KMS-11 (cell line): ENCODE results near the gene DHCR7.

Source experiments
- H2AFZ ChIP-seq: fragments of 200-600 bp; sonication (generic); 2 replicates; pipeline ENCODE4 v1.6.1; 2016; ENCODE audit warnings: antibody characterized with exemption, mixed run types, low read depth
- H3K27ac ChIP-seq: fragments of 200-600 bp; sonication (generic); 2 replicates; pipeline ENCODE4 v1.6.1; 2016; ENCODE audit warnings: mild to moderate bottlenecking, mixed run types
- H3K27me3 ChIP-seq: fragments of 200-600 bp; sonication (generic); 2 replicates; pipeline ENCODE4 v1.6.1; 2017; ENCODE audit warnings: mild to moderate bottlenecking, low read depth, mixed run types, moderate library complexity; ENCODE audit not compliant: insufficient read depth
- H3K36me3 ChIP-seq: fragments of 200-600 bp; sonication (generic); 2 replicates; pipeline ENCODE4 v1.6.1; 2017; ENCODE audit warnings: mild to moderate bottlenecking, mixed run types; ENCODE audit not compliant: insufficient read depth
- H3K4me1 ChIP-seq: fragments of 200-600 bp; sonication (generic); 2 replicates; pipeline ENCODE4 v1.6.1; 2016; ENCODE audit warnings: mild to moderate bottlenecking, low read depth, mixed run types; ENCODE audit not compliant: poor library complexity, severe bottlenecking
- H3K4me2 ChIP-seq: fragments of 200-600 bp; sonication (generic); 2 replicates; pipeline ENCODE4 v1.7.0; 2016; ENCODE audit warnings: mild to moderate bottlenecking, mixed run types
- H3K4me3 ChIP-seq: fragments of 200-600 bp; sonication (generic); IDR thresholded peaks from 2 replicates; pipeline ENCODE4 v1.6.1; 2017; ENCODE audit warnings: low read depth, low read length, mixed read lengths; ENCODE audit not compliant: insufficient read depth
- H3K79me2 ChIP-seq: fragments of 200-600 bp; sonication (generic); 2 replicates; pipeline ENCODE4 v1.6.1; 2016; ENCODE audit warnings: low read depth, mixed run types; ENCODE audit not compliant: insufficient read depth
- H3K9ac ChIP-seq: fragments of 200-600 bp; sonication (generic); 2 replicates; pipeline ENCODE4 v1.6.1; 2016; ENCODE audit warnings: mild to moderate bottlenecking, mixed run types
- H4K20me1 ChIP-seq: fragments of 200-600 bp; sonication (generic); 2 replicates; pipeline ENCODE4 v1.6.1; 2016; ENCODE audit warnings: mild to moderate bottlenecking, mixed run types; ENCODE audit not compliant: insufficient read depth
- TF ChIP-seq, protein P1 (sequence below): fragments of 200-600 bp; sonication (generic); conservative IDR thresholded peaks from 2 replicates; pipeline ENCODE4 v1.6.1; 2017; ENCODE audit warnings: low read depth, mild to moderate bottlenecking, antibody characterized with exemption, low read length, moderate library complexity, mixed read lengths

Gene DHCR7

DNA sequence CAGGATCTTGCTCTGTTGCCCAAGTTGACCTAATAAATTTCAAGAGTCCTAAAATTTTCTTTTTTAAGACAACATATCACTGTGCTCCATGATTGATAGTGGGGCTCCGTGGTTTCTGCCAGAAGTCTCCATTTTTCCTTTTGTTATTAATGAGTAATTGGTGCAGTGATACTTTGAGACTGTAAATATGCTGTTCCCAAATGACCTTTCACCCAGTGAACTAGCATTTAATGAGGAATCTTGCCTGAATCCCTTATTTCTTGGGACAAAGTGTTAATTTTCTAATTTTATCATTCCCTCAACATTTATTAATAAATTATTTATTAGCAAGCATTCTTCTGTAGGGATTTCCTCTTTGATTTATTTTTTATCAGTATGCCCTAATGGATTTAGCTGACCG, 2.3 kb upstream of the DHCR7 start:
- H4K20me1 ChIP-seq: no peaks in the 10 kb centered on the region
- H2AFZ ChIP-seq: no peak overlapping the region
- H3K4me2 ChIP-seq: no peak overlapping the region
- peaks cover 21% of the 10 kb centered on the region; the same call in 1 of the 2 replicates for H3K79me2 ChIP-seq
- TF ChIP-seq, protein P1, sequence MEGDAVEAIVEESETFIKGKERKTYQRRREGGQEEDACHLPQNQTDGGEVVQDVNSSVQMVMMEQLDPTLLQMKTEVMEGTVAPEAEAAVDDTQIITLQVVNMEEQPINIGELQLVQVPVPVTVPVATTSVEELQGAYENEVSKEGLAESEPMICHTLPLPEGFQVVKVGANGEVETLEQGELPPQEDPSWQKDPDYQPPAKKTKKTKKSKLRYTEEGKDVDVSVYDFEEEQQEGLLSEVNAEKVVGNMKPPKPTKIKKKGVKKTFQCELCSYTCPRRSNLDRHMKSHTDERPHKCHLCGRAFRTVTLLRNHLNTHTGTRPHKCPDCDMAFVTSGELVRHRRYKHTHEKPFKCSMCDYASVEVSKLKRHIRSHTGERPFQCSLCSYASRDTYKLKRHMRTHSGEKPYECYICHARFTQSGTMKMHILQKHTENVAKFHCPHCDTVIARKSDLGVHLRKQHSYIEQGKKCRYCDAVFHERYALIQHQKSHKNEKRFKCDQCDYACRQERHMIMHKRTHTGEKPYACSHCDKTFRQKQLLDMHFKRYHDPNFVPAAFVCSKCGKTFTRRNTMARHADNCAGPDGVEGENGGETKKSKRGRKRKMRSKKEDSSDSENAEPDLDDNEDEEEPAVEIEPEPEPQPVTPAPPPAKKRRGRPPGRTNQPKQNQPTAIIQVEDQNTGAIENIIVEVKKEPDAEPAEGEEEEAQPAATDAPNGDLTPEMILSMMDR: no peak
- H3K27me3 ChIP-seq: no peaks in the 10 kb centered on the region
- H3K9ac ChIP-seq: no peak overlapping the region
- H3K4me3 ChIP-seq: no peak overlapping the region
- H3K27ac ChIP-seq: no peak overlapping the region
- no peaks in the 10 kb centered on the region for H3K36me3 ChIP-seq
- peaks cover 15% of the 10 kb centered on the region for H3K4me1 ChIP-seq

DNA sequence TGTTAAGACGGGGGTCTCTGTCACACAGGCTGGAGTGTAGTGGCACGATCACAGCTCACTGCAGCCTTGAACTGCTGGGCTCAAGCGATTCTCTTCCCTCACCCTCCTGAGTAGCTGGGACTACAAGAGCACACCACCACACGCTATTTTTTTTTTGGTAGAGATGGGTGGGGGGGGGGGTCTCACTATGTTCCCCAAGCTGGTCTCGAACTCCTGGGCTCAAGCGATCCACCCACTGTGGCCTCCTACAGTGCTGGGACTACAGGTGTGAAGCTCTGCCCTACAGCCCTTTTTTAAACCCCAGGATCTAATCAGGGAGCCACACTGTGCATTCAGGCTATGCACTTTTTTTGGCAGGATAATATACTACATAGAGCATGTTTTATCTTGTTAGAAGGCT, 1.4 kb upstream of the DHCR7 start:
- peaks cover 19% of the 10 kb centered on the region; the same call in 1 of the 2 replicates for H3K79me2 ChIP-seq
- H3K4me1 ChIP-seq: peaks cover 15% of the 10 kb centered on the region
- H2AFZ ChIP-seq: peak overlapping the region; percentile 84; the same call in 1 of the 2 replicates

DNA sequence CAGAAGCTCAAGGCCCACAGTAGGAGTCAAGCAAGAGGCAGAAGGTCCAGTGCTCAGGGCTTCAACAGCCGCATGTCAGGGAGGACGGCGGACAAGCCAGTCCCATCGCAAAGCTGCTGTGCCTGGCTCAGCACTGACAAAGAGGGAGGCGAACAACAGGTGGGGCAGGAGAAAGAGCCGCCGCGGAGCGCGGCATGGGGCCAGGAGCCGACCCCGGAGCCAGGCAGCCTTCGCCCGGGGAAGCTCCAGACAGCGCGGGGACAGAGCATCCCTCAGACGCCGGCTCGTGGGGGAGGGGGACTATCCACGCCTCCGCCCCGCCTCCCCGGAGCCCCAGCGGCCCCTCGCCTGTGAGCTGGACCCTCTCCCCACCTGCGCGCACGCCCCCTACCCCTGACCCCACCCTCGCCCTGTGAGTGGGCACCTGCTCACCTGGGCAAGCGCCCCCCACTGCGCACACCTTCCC, 369 bp downstream of the DHCR7 start:
- Histone ChIP-seq H3K36me3 (no peaks in the 10 kb centered on the region; the same call in 1 of the 2 replicates), H3K4me3 (no peak overlapping the region), H3K27ac (no peak overlapping the region), H3K79me2 (peaks cover 6% of the 10 kb centered on the region; the same call in 1 of the 2 replicates), H3K9ac (peak overlapping the region; percentile 86; the same call in 1 of the 2 replicates), H3K4me1 (peaks cover 15% of the 10 kb centered on the region), H2AFZ (peak overlapping the region; percentile 84), H3K27me3 (no peaks in the 10 kb centered on the region), H4K20me1 (no peaks in the 10 kb centered on the region), H3K4me2 (peak overlapping the region; percentile 91)
- TF ChIP-seq, protein P1: no peak

More for the DNA sequence above, 1.4 kb upstream of the DHCR7 start:
- Histone ChIP-seq H4K20me1 (no peaks in the 10 kb centered on the region), H3K36me3 (no peaks in the 10 kb centered on the region; the same call in 1 of the 2 replicates), H3K27me3 (no peaks in the 10 kb centered on the region), H3K9ac (no peak overlapping the region), H3K27ac (no peak overlapping the region), H3K4me2 (peak overlapping the region; percentile 89), H3K4me3 (no peak overlapping the region)
- TF ChIP-seq, protein P1: no peak

DNA sequence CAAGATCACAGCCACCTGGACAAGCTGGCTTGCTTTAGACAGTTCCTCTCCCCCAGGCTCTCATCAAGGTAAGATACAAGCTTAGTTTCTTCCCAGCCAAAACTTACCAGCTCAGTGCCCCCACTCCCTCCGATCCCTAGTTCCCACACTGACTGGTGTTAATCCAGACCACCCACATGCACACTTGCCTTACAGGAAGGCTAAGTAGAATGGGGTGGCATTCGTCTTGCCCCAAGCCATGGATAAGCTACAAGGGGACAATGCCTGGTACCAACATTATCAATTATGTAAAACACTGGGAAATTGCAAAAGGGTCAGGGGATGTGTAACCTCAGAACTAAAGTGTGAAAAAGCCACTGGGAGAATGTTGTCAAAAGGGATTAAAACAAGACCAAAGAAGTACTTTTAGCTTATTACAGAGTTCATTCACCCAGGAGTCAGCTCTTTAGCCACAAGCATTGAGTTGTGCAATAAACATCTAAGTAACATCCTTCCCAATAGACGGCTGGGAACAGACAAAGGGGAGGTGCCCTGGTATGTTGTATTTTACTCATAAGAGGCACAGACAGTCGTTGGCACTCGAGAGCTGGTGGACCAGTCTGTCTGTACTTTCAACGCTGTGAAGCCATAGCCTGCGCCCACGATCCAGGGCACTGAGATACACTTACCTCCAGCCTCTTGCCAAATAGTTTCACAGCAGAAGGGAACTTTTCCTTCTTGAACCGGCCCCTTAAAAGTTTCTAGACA, 1.1 kb downstream of the DHCR7 start:
- H3K27me3 ChIP-seq: no peaks in the 10 kb centered on the region
- peak overlapping the region; percentile 84; the same call in 1 of the 2 replicates for H2AFZ ChIP-seq
- peaks cover 15% of the 10 kb centered on the region for H3K4me1 ChIP-seq
- H3K79me2 ChIP-seq: peaks cover 6% of the 10 kb centered on the region; the same call in 1 of the 2 replicates
- H3K4me2 ChIP-seq: peak overlapping the region; percentile 91
- peak overlapping the region; percentile 86; the same call in 1 of the 2 replicates for H3K9ac ChIP-seq
- H3K27ac ChIP-seq: no peak overlapping the region
- no peak overlapping the region for H3K4me3 ChIP-seq
- H3K36me3 ChIP-seq: no peaks in the 10 kb centered on the region; the same call in 1 of the 2 replicates
- H4K20me1 ChIP-seq: no peaks in the 10 kb centered on the region
- TF ChIP-seq, protein P1: no peak
